Renal pelvis (tissue), 12 donors: ENCODE measurements around the gene ETV2. TPM values are rescaled to one million over a fixed set of nuclear protein-coding genes. Genes with fewer than 3 reads are reported as not detected.
"Not testable (repeated sequence)": the region's sequence is repeated elsewhere in the genome, so short reads cannot be mapped to it uniquely, and the experiment has no call there.

Experiments
- DNase-seq: peaks from one replicate; pipeline ENCODE4 v3.0.0-alpha.2; 2013
- long read RNA-seq, 16 experiments: transcript quantifications; one replicate each; lab custom pipeline, GENCODE V29; 2026
- polyA plus RNA-seq, 3 donors: library from polyadenylated mRNA; unstranded; fragments of 120-200 nt; gene quantifications; one replicate each; pipeline ENCODE4 v1.2.1, GENCODE V29; 2013; ENCODE audit not compliant: insufficient read length in 3 of 3

The ETV2 gene
- 1 to 10 TPM; 2.4 to 2.7 (median 2.4) TPM for polyA plus RNA-seq
- long read RNA-seq, donor 1, partial matches to known transcripts: 0 of 1 reads
- long read RNA-seq, donor 1, other reads (novel, unspliced or antisense): 0 of 1 reads
- long read RNA-seq, donor 2, partial matches to known transcripts: 0 of 3 reads
- long read RNA-seq, donor 2, other reads (novel, unspliced or antisense): 0 of 3 reads
- long read RNA-seq, donor 3, partial matches to known transcripts: 0 of 1 reads
- long read RNA-seq, donor 3, other reads (novel, unspliced or antisense): 0 of 1 reads
- long read RNA-seq, donor 4, partial matches to known transcripts: 0 of 4 reads
- long read RNA-seq, donor 4, other reads (novel, unspliced or antisense): 0 of 4 reads
- long read RNA-seq, donor 5: 0 reads
- long read RNA-seq, donor 6: 0 reads
- long read RNA-seq, donor 7, partial matches to known transcripts: 6 of 8 reads
- long read RNA-seq, donor 7, other reads (novel, unspliced or antisense): 0 of 8 reads
- long read RNA-seq, donor 8: 0 reads
- long read RNA-seq, donor 9: 0 reads
- long read RNA-seq, donor 10, partial matches to known transcripts: 0 of 1 reads
- long read RNA-seq, donor 10, other reads (novel, unspliced or antisense): 0 of 1 reads
- long read RNA-seq, donor 11: 0 reads
- long read RNA-seq, donor 12: 0 reads
- long read RNA-seq, donor 13: 0 reads
- long read RNA-seq, donor 14: 0 reads
- long read RNA-seq, donor 15, partial matches to known transcripts: 0 of 2 reads
- long read RNA-seq, donor 15, other reads (novel, unspliced or antisense): 0 of 2 reads
- long read RNA-seq, donor 16, partial matches to known transcripts: 0 of 1 reads
- long read RNA-seq, donor 16, other reads (novel, unspliced or antisense): 0 of 1 reads

GRCh38 chr19:35641515-35642151, at the start of gene ETV2:
ETV2 (plus strand) TSS chr19:35641745; CDS start chr19:35642461, 716 bp downstream.
- DNase-seq: peak; percentile 40

- DNase-seq: peak; percentile 54
Observed at GRCh38 chr19:35592226-35592625, 49.3 kb upstream of the ETV2 start.

- DNase-seq: not testable (repeated sequence)
Observed at GRCh38 chr19:35595026-35595425, 46.5 kb upstream of the ETV2 start.

DNA sequence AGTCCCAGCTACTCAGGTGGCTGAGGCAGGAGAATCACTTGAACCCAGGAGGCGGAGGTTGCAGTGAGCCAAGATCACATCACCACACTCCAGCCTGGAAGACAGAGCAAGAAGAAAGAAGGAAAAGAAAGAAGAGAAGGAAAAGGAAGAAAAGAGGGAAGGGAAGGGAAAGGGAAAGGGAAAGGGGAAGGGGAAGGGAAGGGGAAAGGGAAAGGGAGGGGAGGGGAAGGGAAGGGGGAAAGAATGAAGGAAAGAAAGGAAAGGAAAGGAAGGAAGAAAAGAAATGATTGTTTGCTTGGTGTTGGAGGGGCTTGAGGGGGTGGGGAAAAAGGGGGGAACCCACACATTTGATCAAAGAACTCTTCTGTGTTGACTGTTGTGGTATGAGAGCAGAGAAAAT, 45.6 kb upstream of the ETV2 start:
- DNase-seq: no peak

DNA sequence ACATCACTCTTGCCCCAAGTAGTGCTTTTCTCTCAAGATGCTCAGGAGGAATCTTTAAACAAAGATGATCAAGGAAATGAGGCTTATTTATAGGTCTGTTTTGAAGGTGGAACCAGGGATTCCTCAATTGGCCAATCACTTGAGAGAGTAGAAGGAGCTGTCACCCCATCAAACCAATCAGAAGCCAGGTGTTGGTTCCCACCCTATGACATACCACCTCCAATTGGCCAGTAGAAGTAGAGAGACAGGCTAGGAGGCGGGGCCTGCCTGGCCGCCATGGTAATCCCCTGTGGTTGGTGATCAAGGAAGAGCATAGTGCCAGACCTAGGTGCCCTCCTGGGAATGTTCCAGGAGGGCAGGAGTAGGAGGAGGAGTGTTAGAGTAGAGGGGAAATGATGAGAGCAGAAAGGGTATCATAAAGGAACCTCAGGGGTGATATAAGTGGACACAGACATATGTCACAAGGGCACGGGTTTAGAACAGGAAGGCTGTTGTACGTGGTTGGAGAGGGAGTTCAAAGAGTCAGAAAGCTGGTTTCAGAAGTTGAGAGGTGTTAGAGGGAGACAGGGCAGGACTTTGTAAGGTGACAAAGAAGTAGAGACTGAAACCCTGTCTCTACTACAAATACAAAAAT, 45.1 kb upstream of the ETV2 start:
- DNase-seq: no peak

DNA sequence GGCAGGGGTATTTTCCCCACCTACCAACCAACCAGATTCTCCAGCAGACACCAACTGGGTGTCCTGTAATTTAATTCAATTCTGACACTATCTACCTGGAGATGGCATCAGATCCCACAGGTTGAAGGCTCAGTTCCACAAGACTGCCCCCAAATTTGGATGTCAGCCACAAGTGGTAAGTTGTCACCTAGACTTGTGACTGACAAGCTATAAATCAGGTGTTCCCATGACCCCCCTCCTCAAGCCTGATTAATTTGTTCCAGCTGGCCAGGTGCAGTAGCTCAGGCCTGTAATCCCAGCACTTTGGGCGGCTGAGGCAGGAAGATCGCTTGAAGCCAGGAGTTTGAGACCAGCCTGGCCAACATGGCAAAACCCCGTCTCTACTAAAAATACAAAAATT, 39.6 kb upstream of the ETV2 start:
- DNase-seq: no peak

DNA sequence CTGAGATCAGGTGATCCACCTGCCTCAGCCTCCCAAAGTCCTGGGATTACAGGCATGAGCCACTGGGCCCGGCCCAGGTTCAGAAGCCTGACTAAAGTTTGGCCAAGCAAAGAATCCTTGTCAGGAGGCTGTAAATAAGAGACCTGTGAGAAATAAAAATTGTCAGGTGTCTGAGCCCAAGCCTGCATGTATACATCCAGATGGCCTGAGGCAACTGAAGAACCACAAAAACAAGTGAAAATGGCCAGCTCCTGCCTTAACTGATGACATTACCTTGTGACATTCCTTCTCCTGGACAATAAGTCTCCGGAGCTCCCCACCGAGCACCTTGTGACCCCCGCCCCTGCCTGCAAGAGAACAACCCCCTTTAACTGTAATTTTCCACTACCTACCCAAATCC, 37.1 kb upstream of the ETV2 start:
- DNase-seq: not testable (repeated sequence)

DNA sequence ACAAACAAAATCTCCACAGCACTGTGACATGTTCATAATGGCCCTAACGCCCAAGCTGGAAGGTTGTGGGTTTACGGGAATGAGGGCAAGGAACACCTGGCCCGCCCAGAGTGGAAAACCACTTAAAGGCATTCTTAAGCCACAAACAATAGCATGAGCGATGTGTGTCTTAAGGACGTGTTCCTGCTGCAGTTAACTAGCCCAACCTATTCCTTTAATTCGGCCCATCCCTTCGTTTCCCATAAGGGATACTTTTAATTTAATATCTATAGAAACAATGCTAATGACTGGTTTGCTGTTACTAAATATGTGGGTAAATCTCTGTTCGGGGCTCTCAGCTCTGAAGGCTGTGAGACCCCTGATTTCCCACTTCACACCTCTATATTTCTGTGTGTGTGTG, 34.4 kb upstream of the ETV2 start:
- not testable (repeated sequence) for DNase-seq

- no peak for DNase-seq
Observed at GRCh38 chr19:35607661-35608060, 33.9 kb upstream of the ETV2 start.

GRCh38 chr19:35608251-35608650, 33.3 kb upstream of the ETV2 start:
- DNase-seq: no peak

DNA sequence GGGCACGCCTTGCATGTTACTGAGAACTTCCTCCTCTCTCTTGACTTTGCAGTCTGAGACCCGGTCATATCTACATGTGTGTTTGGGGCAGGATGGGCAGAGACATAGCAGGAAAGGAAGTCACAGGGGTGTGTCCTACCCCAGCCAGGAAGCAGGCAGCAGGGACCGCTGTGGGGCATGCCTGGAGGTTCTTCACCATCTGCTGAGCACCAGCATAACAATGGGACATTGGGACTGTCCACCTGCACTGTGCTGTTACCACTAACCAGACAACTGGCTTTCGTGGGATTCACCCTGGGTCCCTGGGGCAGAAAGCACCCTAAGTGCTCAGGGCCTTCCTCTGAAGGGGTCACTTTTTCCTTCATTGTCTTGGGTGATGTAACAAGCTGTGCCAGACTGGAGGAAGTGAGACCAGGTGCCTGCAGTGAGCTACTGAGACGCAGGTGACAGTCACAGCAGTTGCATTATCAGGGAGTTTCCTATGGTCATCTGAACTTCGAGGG, 31.6 kb upstream of the ETV2 start:
- DNase-seq: no peak

GRCh38 chr19:35612224-35612558, 29.4 kb upstream of the ETV2 start:
- DNase-seq: no peak

DNA sequence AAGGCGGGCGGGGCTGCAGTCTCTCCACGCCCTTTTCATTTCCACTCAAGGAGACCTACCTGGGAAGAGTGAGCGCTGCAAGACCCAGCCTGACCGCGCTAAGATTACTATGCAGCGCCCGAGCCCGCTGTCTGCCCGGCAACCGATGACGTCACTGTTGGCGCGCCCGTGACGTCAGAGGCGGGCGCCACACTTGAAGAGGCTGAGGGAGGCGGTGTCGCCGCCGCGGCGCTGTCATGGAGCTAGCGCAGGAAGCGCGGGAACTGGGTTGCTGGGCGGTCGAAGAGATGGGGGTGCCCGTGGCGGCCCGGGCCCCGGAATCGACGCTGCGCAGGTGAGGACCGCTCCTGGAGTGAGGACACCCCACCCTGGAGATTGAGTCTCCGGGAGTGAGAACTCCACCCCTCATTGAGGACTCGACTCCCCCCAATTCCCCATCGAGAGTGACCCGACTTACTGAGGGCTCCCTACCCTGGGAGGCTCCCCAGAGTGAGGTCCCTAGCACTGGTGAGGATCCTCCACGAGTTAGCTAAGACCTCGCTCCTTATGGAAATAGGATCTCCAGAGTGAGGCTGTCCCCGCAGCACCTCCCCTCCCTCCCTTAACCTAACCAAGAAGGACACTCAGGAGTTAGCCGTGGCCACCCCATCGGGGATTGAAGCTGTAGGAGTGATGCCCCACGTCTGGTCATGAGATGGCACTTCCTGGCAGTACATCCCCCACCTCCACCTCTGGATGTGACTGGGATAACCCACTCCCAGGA, 28.8 kb upstream of the ETV2 start, which contains the start of gene HAUS5:
HAUS5 (plus strand) TSS at position 177 of the 763 bp plus-strand sequence; CDS start at position 237, 60 bp downstream.
- DNase-seq: peak; percentile 93

DNA sequence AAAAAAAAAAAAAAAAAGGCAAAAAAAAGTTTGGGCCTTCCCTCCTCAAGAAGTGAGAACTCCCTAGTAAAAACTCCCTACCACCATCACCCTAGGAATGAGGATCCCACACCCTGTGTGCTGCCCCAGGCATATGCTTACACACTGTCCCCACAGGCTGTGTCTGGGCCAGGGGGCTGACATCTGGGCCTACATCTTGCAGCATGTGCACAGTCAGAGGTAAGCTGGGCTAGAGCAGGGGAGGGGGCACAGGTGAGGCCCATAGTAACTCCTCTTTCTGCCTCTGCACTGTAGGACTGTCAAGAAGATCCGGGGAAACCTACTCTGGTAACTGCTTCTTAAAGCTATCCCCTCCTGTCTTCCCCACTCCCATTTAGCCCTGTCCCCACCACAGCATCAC, 28.0 kb upstream of the ETV2 start:
- no peak for DNase-seq

- DNase-seq: no peak
Observed at GRCh38 chr19:35615036-35615435, 26.5 kb upstream of the ETV2 start.

DNA sequence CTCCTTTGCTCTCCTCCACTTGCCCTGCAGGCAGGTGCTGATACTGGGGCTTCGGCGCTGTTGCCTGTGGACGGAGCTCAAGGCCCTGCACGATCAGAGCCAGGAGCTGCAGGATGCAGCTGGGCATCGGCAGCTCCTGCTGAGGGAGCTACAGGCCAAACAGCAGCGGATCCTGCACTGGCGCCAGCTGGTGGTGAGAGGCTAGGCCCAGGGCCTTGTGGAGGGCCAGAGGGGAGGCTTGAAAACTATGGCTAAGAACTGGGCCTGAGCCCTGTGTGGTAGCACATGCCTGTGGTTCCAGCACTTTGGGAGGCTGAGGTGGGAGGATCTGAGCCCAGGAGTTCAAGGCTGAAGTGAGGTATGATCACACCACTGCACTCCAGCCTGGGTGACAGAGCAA, 22.7 kb upstream of the ETV2 start:
- no peak for DNase-seq

DNA sequence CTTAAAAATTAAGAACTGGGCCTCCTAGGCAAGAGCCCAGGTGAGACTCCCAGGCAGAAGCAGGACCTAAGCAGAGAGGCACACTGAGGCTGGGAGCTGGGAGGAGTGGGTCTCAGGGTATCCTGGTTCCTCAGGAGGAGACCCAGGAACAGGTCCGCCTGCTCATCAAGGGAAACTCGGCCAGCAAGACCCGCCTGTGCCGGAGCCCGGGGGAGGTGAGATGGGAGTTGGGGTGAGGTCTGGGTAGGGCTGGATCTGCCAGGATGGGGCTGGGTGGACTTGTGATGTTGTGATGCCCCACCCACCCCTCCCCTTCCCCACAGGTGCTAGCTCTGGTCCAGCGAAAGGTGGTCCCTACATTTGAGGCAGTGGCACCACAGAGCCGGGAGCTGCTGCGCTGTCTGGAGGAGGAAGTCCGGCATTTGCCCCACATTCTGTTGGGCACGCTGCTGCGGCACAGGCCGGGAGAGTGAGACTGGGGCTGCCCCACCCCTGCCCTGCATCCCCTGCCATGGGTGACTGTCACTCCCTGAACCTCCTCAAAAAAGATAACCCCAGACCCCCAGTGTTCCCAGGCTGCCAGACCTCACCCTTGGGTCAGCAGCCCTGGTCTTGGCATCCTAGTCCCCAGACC, 22.1 kb upstream of the ETV2 start:
- DNase-seq: no peak

DNA sequence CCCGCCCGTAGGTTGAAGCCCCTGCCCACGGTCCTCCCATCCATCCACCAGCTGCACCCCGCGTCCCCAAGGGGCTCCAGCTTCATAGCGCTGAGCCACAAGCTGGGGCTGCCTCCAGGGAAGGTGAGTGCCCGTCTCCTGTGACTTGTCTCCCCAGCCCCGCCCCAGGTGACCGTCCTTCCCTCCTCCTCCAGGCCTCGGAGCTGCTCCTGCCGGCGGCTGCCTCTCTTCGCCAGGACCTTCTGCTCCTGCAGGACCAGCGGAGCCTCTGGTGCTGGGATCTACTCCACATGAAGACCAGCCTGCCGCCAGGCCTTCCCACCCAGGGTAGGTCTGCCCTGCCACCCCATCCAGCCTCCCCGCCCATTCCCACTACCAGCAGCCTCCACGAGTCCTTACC, 21.5 kb upstream of the ETV2 start:
- no peak for DNase-seq

DNA sequence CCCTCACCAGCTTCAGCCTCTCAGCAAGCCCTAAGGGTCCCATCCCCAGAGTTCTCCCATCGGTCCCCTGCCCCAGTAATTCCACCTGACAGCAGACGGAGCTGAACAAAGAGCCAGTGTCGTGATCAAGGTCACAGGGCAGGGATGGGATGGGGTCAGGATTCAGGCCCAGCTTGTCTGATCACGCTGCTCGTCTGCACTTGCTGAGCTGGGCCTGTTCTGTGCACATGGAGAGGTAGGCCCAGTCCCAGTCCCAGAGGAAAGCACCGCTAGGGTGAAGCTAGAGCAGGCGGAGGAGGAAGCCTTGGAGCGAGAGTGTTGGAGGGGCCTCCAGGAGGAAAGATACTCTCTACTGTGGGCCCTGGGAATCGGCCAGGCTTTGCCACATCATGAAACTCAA, 19.8 kb upstream of the ETV2 start:
- no peak for DNase-seq

- no peak for DNase-seq
Observed at GRCh38 chr19:35622750-35623149, 18.8 kb upstream of the ETV2 start.
